HepG2 (cell line): ENCODE results near the gene PDCD11. TPM values are rescaled to one million over a fixed set of nuclear protein-coding genes. Genes with fewer than 3 reads are reported as not detected.

ENCODE experiments used
- DBP ChIP-seq: sonication (generic); formaldehyde crosslinking; IDR thresholded peaks from 2 replicates; pipeline ENCODE4 v1.4.0; 2020; ENCODE audit warnings: missing genetic modification reagents; ENCODE audit errors: not compliant biosample characterization
- DMTF1 ChIP-seq: sonication (generic); formaldehyde crosslinking; IDR thresholded peaks from 2 replicates; pipeline ENCODE4 v1.4.0; 2020; ENCODE audit warnings: mild to moderate bottlenecking, missing genetic modification reagents
- HES4 ChIP-seq: sonication (generic); formaldehyde crosslinking; IDR thresholded peaks from 2 replicates; pipeline ENCODE4 v1.9.0; 2021; ENCODE audit warnings: mild to moderate bottlenecking, missing genetic modification reagents, borderline replicate concordance
- IRF2 ChIP-seq: IDR thresholded peaks from 2 replicates; pipeline ENCODE4 v1.6.1; 2018; ENCODE audit warnings: missing genetic modification reagents, missing compliant biosample characterization
- NFATC3 ChIP-seq: sonication (generic); formaldehyde crosslinking; IDR thresholded peaks from 2 replicates; pipeline ENCODE4 v1.5.1; 2020; ENCODE audit warnings: mild to moderate bottlenecking, missing genetic modification reagents
- PITX1 ChIP-seq: sonication (generic); formaldehyde crosslinking; IDR thresholded peaks from 2 replicates; pipeline ENCODE4 v1.5.1; 2020; ENCODE audit warnings: mild to moderate bottlenecking, missing genetic modification reagents
- PPARG ChIP-seq: conservative IDR thresholded peaks from 2 replicates; pipeline ENCODE4 v1.6.1; 2016; ENCODE audit warnings: missing biosample characterization, missing genetic modification reagents
- SIX1 ChIP-seq: sonication (generic); formaldehyde crosslinking; IDR thresholded peaks from 2 replicates; pipeline ENCODE4 v1.4.0; 2020; ENCODE audit warnings: missing genetic modification reagents, borderline replicate concordance
- SMC3 ChIP-seq: IDR thresholded peaks from 2 replicates; pipeline ENCODE4 v1.6.1; 2011; ENCODE audit warnings: low read length, improper control_type of control experiment
- TCF12 ChIP-seq, 2 experiments: fragments of 450-650 bp in 1 of 2; sonication (generic) in 1 of 2; formaldehyde crosslinking in 1 of 2; IDR thresholded peaks; 2 replicates each; pipeline versions ENCODE4 v1.6.1 to v1.8.0; 2017 to 2022; ENCODE audit warnings: antibody characterized with exemption in 1 of 2, mild to moderate bottlenecking in 1 of 2, missing genetic modification reagents in 1 of 2, moderate library complexity in 1 of 2
- TCF7L2 ChIP-seq: IDR thresholded peaks from 2 replicates; pipeline ENCODE4 v1.6.1; 2011; ENCODE audit warnings: mild to moderate bottlenecking, low read depth, low read length, moderate library complexity
- ZBTB1 ChIP-seq: sonication (generic); formaldehyde crosslinking; IDR thresholded peaks from 2 replicates; pipeline ENCODE4 v1.4.0; 2020; ENCODE audit warnings: missing genetic modification reagents, borderline replicate concordance
- ZBTB3 ChIP-seq: sonication (generic); formaldehyde crosslinking; IDR thresholded peaks from 2 replicates; pipeline ENCODE4 v1.4.0; 2020; ENCODE audit warnings: low read depth, mild to moderate bottlenecking, moderate library complexity, missing genetic modification reagents, borderline replicate concordance
- ZBTB37 ChIP-seq: sonication (generic); formaldehyde crosslinking; IDR thresholded peaks from 2 replicates; pipeline ENCODE4 v1.4.0; 2020; ENCODE audit warnings: mild to moderate bottlenecking, missing genetic modification reagents
- ZBTB39 ChIP-seq: sonication (generic); formaldehyde crosslinking; IDR thresholded peaks from 2 replicates; pipeline ENCODE4 v1.5.0; 2020; ENCODE audit warnings: missing genetic modification reagents
- ZNF121 ChIP-seq: sonication (generic); formaldehyde crosslinking; IDR thresholded peaks from 2 replicates; pipeline ENCODE4 v1.5.0; 2020; ENCODE audit warnings: mild to moderate bottlenecking, missing genetic modification reagents
- ZNF296 ChIP-seq: sonication (generic); formaldehyde crosslinking; conservative IDR thresholded peaks from 2 replicates; pipeline ENCODE4 v1.5.0; 2020; ENCODE audit warnings: mild to moderate bottlenecking, missing genetic modification reagents
- ZNF562 ChIP-seq: sonication (generic); formaldehyde crosslinking; IDR thresholded peaks from 2 replicates; pipeline ENCODE4 v1.8.0; 2022; ENCODE audit warnings: missing genetic modification reagents, borderline replicate concordance
- ZNF710 ChIP-seq: sonication (generic); formaldehyde crosslinking; IDR thresholded peaks from 2 replicates; pipeline ENCODE4 v1.5.0; 2020; ENCODE audit warnings: mild to moderate bottlenecking, missing genetic modification reagents, borderline replicate concordance
- ZSCAN22 ChIP-seq: sonication (generic); formaldehyde crosslinking; IDR thresholded peaks from 2 replicates; pipeline ENCODE4 v1.4.0; 2020; ENCODE audit warnings: mild to moderate bottlenecking, missing genetic modification reagents
- polyA plus RNA-seq, 8 experiments: library from polyadenylated mRNA; depleted of rRNA in 3 of 8; stranded (reverse) in 7 of 8; unstranded in 1 of 8; fragments of >200 nt; fragmentation: Illumina TruSeq in 4 of 8; extraction: Trizol in 4 of 8; gene quantifications; 2 replicates each; pipeline versions ENCODE4 v1.2.1 to v1.2.3, GENCODE V29; 2011 to 2016; ENCODE audit warnings: low read depth in 4 of 8, missing spikeins in 1 of 8, mixed read lengths in 1 of 8; ENCODE audit not compliant: insufficient read depth in 1 of 8
- total RNA-seq, 5 experiments: library from RNA; depleted of rRNA; stranded (reverse); fragments of >200 nt; fragmentation: Illumina TruSeq; extraction: Trizol; gene quantifications; 2 replicates each; pipeline ENCODE4 v1.2.3, GENCODE V29; 2016; ENCODE audit warnings: low read depth in 1 of 5

PDCD11 gene
- total and polyA plus RNA-seq, 2 of the 13 experiments (the other 11 are each of a cell fraction or from before 2014, with no cell fraction given) = 12.8 to 52.8 TPM

GRCh38 chr10:103350517-103351260, 45.7 kb upstream of the PDCD11 start, which contains the start of gene PCGF6 (continued):
- TF ChIP-seq ZNF710 (CRISPR knock-in tag) (peak; percentile 55; the same call in 1 of the 2 replicates), ZNF296 (CRISPR knock-in tag) (no peak), DBP (CRISPR knock-in tag) (peak; percentile 57), IRF2 (CRISPR knock-in tag) (peak; percentile 72; the same call in 1 of the 2 replicates), ZBTB1 (CRISPR knock-in tag) (no peak), ZBTB3 (CRISPR knock-in tag) (no peak), ZBTB39 (CRISPR knock-in tag) (no peak), NFATC3 (CRISPR knock-in tag) (no peak), SIX1 (CRISPR knock-in tag) (no peak), TCF12 (IDR thresholded peaks at IDR 0.05) (no peak), TCF12 (CRISPR knock-in tag; IDR thresholded peaks at IDR 0.05) (peak; percentile 85), ZNF562 (CRISPR knock-in tag) (no peak), SMC3 (no peak), PPARG (no peak), ZBTB37 (CRISPR knock-in tag) (no peak), TCF7L2 (no peak), ZNF121 (CRISPR knock-in tag) (0 out of 2 replicates have a peak, but pooled peaks have one; percentile 8), PITX1 (CRISPR knock-in tag) (no peak), DMTF1 (no peak), HES4 (CRISPR knock-in tag) (no peak), ZSCAN22 (CRISPR knock-in tag) (no peak)
